SK-N-SH treated with all-trans-retinoic acid at 6 μM for 48 hours (cell line): ENCODE results near the gene MRPS27.

Experiments
- ATAC-seq: fragments of 200-7000 bp; cut with Tn5 transposase; 3 replicates; pipeline ENCODE4 v1.9.1; 2020; ENCODE audit warnings: mild to moderate bottlenecking, moderate library complexity
- ARNTL ChIP-seq: fragments of 450-650 bp; formaldehyde crosslinking; IDR thresholded peaks from 2 replicates; pipeline ENCODE4 v1.5.0; 2020; ENCODE audit warnings: low read depth, mild to moderate bottlenecking, moderate library complexity, borderline replicate concordance
- BACH2 ChIP-seq: fragments of 250-450 bp; sonication (Bioruptor Pico); IDR thresholded peaks from 2 replicates; pipeline ENCODE4 v1.9.0; 2021; ENCODE audit warnings: mild to moderate bottlenecking, borderline replicate concordance
- CREB5 ChIP-seq: fragments of 250-450 bp; sonication (Bioruptor Pico); IDR thresholded peaks from 2 replicates; pipeline ENCODE4 v1.5.1; 2020; ENCODE audit warnings: low read depth, mild to moderate bottlenecking, moderate library complexity
- CSDC2 ChIP-seq: fragments of 250-450 bp; sonication (Bioruptor Pico); IDR thresholded peaks from 2 replicates; pipeline ENCODE4 v1.5.0; 2020; ENCODE audit warnings: mild to moderate bottlenecking, moderate library complexity
- CSRNP3 ChIP-seq: fragments of 250-450 bp; sonication (Bioruptor Pico); IDR thresholded peaks from 2 replicates; pipeline ENCODE4 v1.5.1; 2021; ENCODE audit warnings: mild to moderate bottlenecking, moderate library complexity
- ESRRG ChIP-seq: fragments of 250-450 bp; sonication (Bioruptor Pico); IDR thresholded peaks from 2 replicates; pipeline ENCODE4 v1.6.1; 2021; ENCODE audit warnings: mild to moderate bottlenecking
- GLIS3 ChIP-seq: fragments of 250-450 bp; sonication (Bioruptor Pico); IDR thresholded peaks from 2 replicates; pipeline ENCODE4 v1.5.0; 2020; ENCODE audit warnings: mild to moderate bottlenecking, moderate library complexity
- ISL1 ChIP-seq: fragments of 250-450 bp; sonication (Bioruptor Pico); IDR thresholded peaks from 2 replicates; pipeline ENCODE4 v2.1.2; 2022; ENCODE audit warnings: mild to moderate bottlenecking, moderate library complexity
- OSR1 ChIP-seq: fragments of 250-450 bp; sonication (Bioruptor Pico); IDR thresholded peaks from 2 replicates; pipeline ENCODE4 v1.8.0; 2022; ENCODE audit warnings: moderate library complexity, mild to moderate bottlenecking, inconsistent platforms
- PATZ1 ChIP-seq: fragments of 250-450 bp; sonication (Bioruptor Pico); IDR thresholded peaks from 2 replicates; pipeline ENCODE4 v1.8.0; 2020; ENCODE audit warnings: mild to moderate bottlenecking, moderate library complexity, borderline replicate concordance
- RARB ChIP-seq: fragments of 250-450 bp; sonication (Bioruptor Pico); IDR thresholded peaks from 2 replicates; pipeline ENCODE4 v1.8.0; 2021; ENCODE audit warnings: mild to moderate bottlenecking, moderate library complexity
- SNAI2 ChIP-seq: fragments of 250-450 bp; sonication (Bioruptor Pico); IDR thresholded peaks from 2 replicates; pipeline ENCODE4 v1.5.0; 2020; ENCODE audit warnings: mild to moderate bottlenecking, moderate library complexity
- TCF4 ChIP-seq: fragments of 250-450 bp; sonication (Bioruptor Pico); IDR thresholded peaks from 2 replicates; pipeline ENCODE4 v1.8.0; 2021; ENCODE audit warnings: mild to moderate bottlenecking, moderate library complexity, borderline replicate concordance
- TOX ChIP-seq: fragments of 250-450 bp; sonication (Bioruptor Pico); IDR thresholded peaks from 2 replicates; pipeline ENCODE4 v1.8.0; 2021; ENCODE audit warnings: mild to moderate bottlenecking, moderate library complexity, borderline replicate concordance
- ZC3H10 ChIP-seq: fragments of 250-450 bp; sonication (Bioruptor Pico); IDR thresholded peaks from 2 replicates; pipeline ENCODE4 v1.5.1; 2021; ENCODE audit warnings: mild to moderate bottlenecking, moderate library complexity
- ZFP3 ChIP-seq: fragments of 250-450 bp; sonication (Bioruptor Pico); IDR thresholded peaks from 2 replicates; pipeline ENCODE4 v1.5.0; 2020; ENCODE audit warnings: mild to moderate bottlenecking, moderate library complexity
- ZFP30 ChIP-seq: fragments of 450-650 bp; formaldehyde crosslinking; IDR thresholded peaks from 2 replicates; pipeline ENCODE4 v1.5.0; 2022; ENCODE audit warnings: mild to moderate bottlenecking, moderate library complexity
- ZNF565 ChIP-seq: fragments of 450-650 bp; formaldehyde crosslinking; conservative IDR thresholded peaks from 2 replicates; pipeline ENCODE4 v1.5.0; 2020; ENCODE audit warnings: low read depth, mild to moderate bottlenecking, moderate library complexity
- ZNF70 ChIP-seq: fragments of 450-650 bp; formaldehyde crosslinking; IDR thresholded peaks from 2 replicates; pipeline ENCODE4 v1.5.0; 2020; ENCODE audit warnings: mild to moderate bottlenecking, moderate library complexity
- ZNF8 ChIP-seq: fragments of 450-650 bp; formaldehyde crosslinking; IDR thresholded peaks from 2 replicates; pipeline ENCODE4 v1.5.0; 2020; ENCODE audit warnings: mild to moderate bottlenecking, moderate library complexity

The MRPS27 gene

GRCh38 chr5:72212171-72212570 lies 107.9 kb downstream of the MRPS27 start:
- no peak for ATAC-seq
- TF ChIP-seq ZC3H10 (CRISPR knock-in tag), result no peak
- no peak for TF ChIP-seq CSDC2
- TF ChIP-seq ZFP30, result no peak
- TF ChIP-seq ZNF8 (CRISPR knock-in tag), result no peak
- no peak for TF ChIP-seq SNAI2
- no peak for TF ChIP-seq TCF4 (CRISPR knock-in tag)
- no peak for TF ChIP-seq ZNF565 (CRISPR knock-in tag)
- no peak for TF ChIP-seq ISL1 (CRISPR knock-in tag)
- no peak for TF ChIP-seq ESRRG (CRISPR knock-in tag)
- no peak for TF ChIP-seq ZFP3
- TF ChIP-seq RARB (CRISPR knock-in tag), result no peak

GRCh38 chr5:72210888-72211678 lies 109.0 kb downstream of the MRPS27 start:
- TF ChIP-seq ZFP30 (no peak), PATZ1 (CRISPR knock-in tag) (0 out of 2 replicates have a peak, but pooled peaks have one; percentile 21), ESRRG (CRISPR knock-in tag) (no peak)
- peak; percentile 36 for ATAC-seq

- TF ChIP-seq OSR1 (CRISPR knock-in tag) (no peak), SNAI2 (no peak), RARB (CRISPR knock-in tag) (no peak), TCF4 (CRISPR knock-in tag) (no peak), CREB5 (CRISPR knock-in tag) (no peak), ZNF70 (no peak), ZNF565 (CRISPR knock-in tag) (no peak), ZFP30 (no peak)
- ATAC-seq, result no peak
Observed at GRCh38 chr5:72209147-72210115, 110.6 kb downstream of the MRPS27 start.

- no peak for ATAC-seq
- TF ChIP-seq SNAI2 (no peak), BACH2 (no peak), ZNF565 (CRISPR knock-in tag) (no peak), ZFP30 (no peak), GLIS3 (no peak), RARB (CRISPR knock-in tag) (no peak), ARNTL (CRISPR knock-in tag) (no peak), ESRRG (CRISPR knock-in tag) (no peak), CREB5 (CRISPR knock-in tag) (no peak), CSDC2 (no peak), ZFP3 (no peak), OSR1 (CRISPR knock-in tag) (no peak), TOX (CRISPR knock-in tag) (no peak), CSRNP3 (CRISPR knock-in tag) (no peak)
- TF ChIP-seq, all 23 proteins: peak for 0
Observed at GRCh38 chr5:72208324-72208926, 111.6 kb downstream of the MRPS27 start.
